NB4 (cell line): ENCODE measurements around the gene HAAO.
A peak's percentile ranks its signal among the peaks of the same experiment; 100 is the strongest.

Experiments
- DNase-seq: peaks from one replicate; pipeline ENCODE4 v3.0.0; 2010; ENCODE audit warnings: low read depth
- H3K4me3 ChIP-seq: one replicate; pipeline ENCODE4 v1.5.1; 2011; ENCODE audit warnings: mild to moderate bottlenecking, low read depth, low read length, moderate library complexity
- CTCF ChIP-seq: IDR thresholded peaks from one replicate; pipeline ENCODE4 v1.5.1; 2012; ENCODE audit warnings: low read depth, low read length
- MAX ChIP-seq: IDR thresholded peaks from 2 replicates; pipeline ENCODE4 v1.6.1; 2011; ENCODE audit warnings: low read depth, low read length
- MYC ChIP-seq: IDR thresholded peaks from 2 replicates; pipeline ENCODE4 v1.6.1; 2011; ENCODE audit warnings: low read depth, low read length
- POLR2A ChIP-seq: IDR thresholded peaks from 2 replicates; pipeline ENCODE4 v1.6.1; 2011; ENCODE audit warnings: mild to moderate bottlenecking; ENCODE audit not compliant: insufficient read length; ENCODE audit errors: extremely low read depth

HAAO gene

GRCh38 chr2:42770288-42771131, 21.9 kb downstream of the HAAO start:
- peak; percentile 80 for DNase-seq

GRCh38 chr2:42769583-42770287, 22.6 kb downstream of the HAAO start:
- TF ChIP-seq MAX (no peak), POLR2A (no peak), MYC (no peak)
- H3K4me3 ChIP-seq, result no peak overlapping the region
- DNase-seq, result no peak

More at GRCh38 chr2:42770288-42771131, 21.9 kb downstream of the HAAO start:
- TF ChIP-seq CTCF, result peak; percentile 69
- TF ChIP-seq MAX, result peak; percentile 55
- no peak for TF ChIP-seq POLR2A
- TF ChIP-seq MYC, result no peak
- no peak overlapping the region for H3K4me3 ChIP-seq

- TF ChIP-seq MYC, result no peak
- no peak for TF ChIP-seq POLR2A
- TF ChIP-seq CTCF, result no peak
- no peak for TF ChIP-seq MAX
- DNase-seq, result no peak
- H3K4me3 ChIP-seq, result no peak overlapping the region
Measured at GRCh38 chr2:42768706-42769256, 23.6 kb downstream of the HAAO start.

GRCh38 chr2:42767899-42768705, 24.3 kb downstream of the HAAO start:
- H3K4me3 ChIP-seq, result no peak overlapping the region
- DNase-seq, result peak; percentile 30
- TF ChIP-seq MAX (no peak), POLR2A (no peak), CTCF (no peak), MYC (no peak)

- no peak for DNase-seq
- H3K4me3 ChIP-seq, result no peak overlapping the region
- TF ChIP-seq MYC (no peak), POLR2A (no peak), MAX (no peak)
Measured at GRCh38 chr2:42767080-42767898, 25.1 kb downstream of the HAAO start.

- TF ChIP-seq POLR2A, result no peak
- TF ChIP-seq MAX, result no peak
- no peak for TF ChIP-seq MYC
- TF ChIP-seq CTCF, result no peak
- no peak overlapping the region for H3K4me3 ChIP-seq
- no peak for DNase-seq
Measured at GRCh38 chr2:42765686-42766085, 26.7 kb downstream of the HAAO start.
